ENCODE results near the gene DLG2. TPM values are rescaled to one million over a fixed set of nuclear protein-coding genes. Genes with fewer than 3 reads are reported as not detected.

DLG2 gene
- total RNA-seq, 2 experiments from 2014 or later = 2.0 to 2.1 TPM

DNA sequence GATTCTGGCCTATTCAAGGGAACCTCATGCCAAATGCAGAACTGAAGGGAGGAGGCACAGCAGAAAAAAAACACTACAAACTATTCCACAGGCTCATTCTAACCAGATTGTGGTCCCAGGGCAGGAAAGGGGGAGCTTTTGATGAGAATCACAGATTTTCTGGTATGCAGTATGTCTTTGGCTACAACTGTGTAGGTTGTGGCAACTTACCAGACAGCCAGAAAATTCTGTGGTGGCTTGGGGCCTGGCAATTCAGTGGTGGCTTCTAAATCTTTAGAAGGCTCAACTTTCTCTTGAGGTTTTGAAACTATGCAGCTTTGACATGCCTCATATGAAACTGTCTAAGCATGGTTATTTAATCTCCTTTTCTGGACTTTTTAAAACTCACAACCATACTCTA lies 1490.2 kb downstream of the DLG2 start:
- no peaks in the 10 kb centered on the region for H3K36me3 ChIP-seq (ENCODE audit: insufficient read depth, low read length)
- ChIA-PET CTCF (no interaction called here), POLR2A (no interaction called here)
- Mint-ChIP-seq H3K4me3 (no peak overlapping the region), H3K27me3 (no peaks in the 10 kb centered on the region), H3K4me1 (ENCODE audit: low read depth) (no peaks in the 10 kb centered on the region), H3K36me3 (ENCODE audit: low read depth) (no peaks in the 10 kb centered on the region), H3K27ac (no peak overlapping the region), H3K9me3 (peaks cover 15% of the 10 kb centered on the region)
- intact Hi-C loops (cut with DNase I, micrococcal nuclease) = no loop called here
- ATAC-seq (ENCODE audit: poor library complexity) = no peak
- no peak overlapping the region for H3K27ac ChIP-seq (ENCODE audit: low read depth in 1 of 2, low read length in 2 of 2)
- H3K9me3 ChIP-seq (ENCODE audit: control insufficient read depth in 1 of 2, insufficient read depth in 1 of 2, low read length in 2 of 2) = peaks cover 0 to 4% of the 10 kb centered on the region in 2 experiments
- H3K27me3 ChIP-seq (ENCODE audit: control insufficient read depth in 1 of 2, insufficient read depth in 2 of 2, low read length in 2 of 2) = no peaks in the 10 kb centered on the region
- no peak for DNase-seq
- no peak overlapping the region for H3K4me3 ChIP-seq (ENCODE audit: low read length)
- TF ChIP-seq, protein P1, sequence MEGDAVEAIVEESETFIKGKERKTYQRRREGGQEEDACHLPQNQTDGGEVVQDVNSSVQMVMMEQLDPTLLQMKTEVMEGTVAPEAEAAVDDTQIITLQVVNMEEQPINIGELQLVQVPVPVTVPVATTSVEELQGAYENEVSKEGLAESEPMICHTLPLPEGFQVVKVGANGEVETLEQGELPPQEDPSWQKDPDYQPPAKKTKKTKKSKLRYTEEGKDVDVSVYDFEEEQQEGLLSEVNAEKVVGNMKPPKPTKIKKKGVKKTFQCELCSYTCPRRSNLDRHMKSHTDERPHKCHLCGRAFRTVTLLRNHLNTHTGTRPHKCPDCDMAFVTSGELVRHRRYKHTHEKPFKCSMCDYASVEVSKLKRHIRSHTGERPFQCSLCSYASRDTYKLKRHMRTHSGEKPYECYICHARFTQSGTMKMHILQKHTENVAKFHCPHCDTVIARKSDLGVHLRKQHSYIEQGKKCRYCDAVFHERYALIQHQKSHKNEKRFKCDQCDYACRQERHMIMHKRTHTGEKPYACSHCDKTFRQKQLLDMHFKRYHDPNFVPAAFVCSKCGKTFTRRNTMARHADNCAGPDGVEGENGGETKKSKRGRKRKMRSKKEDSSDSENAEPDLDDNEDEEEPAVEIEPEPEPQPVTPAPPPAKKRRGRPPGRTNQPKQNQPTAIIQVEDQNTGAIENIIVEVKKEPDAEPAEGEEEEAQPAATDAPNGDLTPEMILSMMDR (IDR thresholded peaks at IDR 0.05) = no peak
- H3K4me1 ChIP-seq (ENCODE audit: insufficient read depth, low read length) = no peaks in the 10 kb centered on the region

DNA sequence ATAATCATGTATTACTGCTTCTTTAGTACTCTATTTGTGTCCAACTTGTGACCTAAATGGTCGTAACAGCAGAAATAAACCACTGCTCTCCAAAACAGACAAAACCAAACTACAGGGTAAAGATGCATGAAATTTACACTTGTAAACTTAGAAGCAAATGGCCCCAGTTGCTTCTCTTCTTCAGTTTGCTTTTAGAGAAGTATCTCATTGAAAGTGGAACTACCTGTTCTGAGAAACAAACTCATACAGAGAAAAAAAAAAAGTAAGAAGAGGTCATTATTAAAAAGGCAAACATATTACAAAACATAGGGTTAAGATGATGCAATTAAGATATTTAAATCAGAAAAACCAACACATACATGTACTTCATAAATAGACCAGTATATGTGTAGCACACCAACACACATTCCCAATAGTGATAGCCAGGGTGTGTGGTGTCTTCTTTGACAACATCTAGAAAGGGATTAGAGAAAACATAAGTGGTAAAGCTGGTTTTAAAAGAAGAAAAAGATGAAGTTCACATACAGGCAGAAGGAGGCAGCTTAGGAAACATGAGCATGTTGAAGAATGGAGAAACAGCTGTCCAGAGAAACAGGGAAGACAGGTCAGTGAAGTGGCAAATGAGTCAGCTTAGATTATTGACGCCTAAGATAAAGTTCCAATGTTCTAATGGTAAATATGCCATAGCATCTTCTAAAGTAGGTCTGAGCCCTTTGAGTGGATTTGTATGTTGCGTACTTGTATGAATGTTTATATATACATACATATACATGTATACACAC lies 1496.3 kb downstream of the DLG2 start:
- H3K4me3 Mint-ChIP-seq = no peak overlapping the region
- no peaks in the 10 kb centered on the region for H3K4me1 Mint-ChIP-seq (ENCODE audit: low read depth)
- POLR2A ChIA-PET = no interaction called here
- Histone ChIP-seq H3K27me3 (ENCODE audit: control insufficient read depth in 1 of 2, insufficient read depth in 2 of 2, low read length in 2 of 2) (no peaks in the 10 kb centered on the region), H3K4me1 (ENCODE audit: insufficient read depth, low read length) (no peaks in the 10 kb centered on the region), H3K9me3 (ENCODE audit: control insufficient read depth in 1 of 2, insufficient read depth in 1 of 2, low read length in 2 of 2) (no peaks in the 10 kb centered on the region), H3K4me3 (ENCODE audit: low read length) (no peak overlapping the region), H3K27ac (ENCODE audit: low read depth in 1 of 2, low read length in 2 of 2) (no peak overlapping the region), H3K36me3 (ENCODE audit: insufficient read depth, low read length) (no peaks in the 10 kb centered on the region)
- no peak overlapping the region for H3K27ac Mint-ChIP-seq
- no peaks in the 10 kb centered on the region for H3K36me3 Mint-ChIP-seq (ENCODE audit: low read depth)
- TF ChIP-seq, protein P1 (IDR thresholded peaks at IDR 0.05) = no peak
- H3K9me3 Mint-ChIP-seq = peaks cover 16% of the 10 kb centered on the region
- intact Hi-C loops (cut with DNase I, micrococcal nuclease) = no loop called here
- no peaks in the 10 kb centered on the region for H3K27me3 Mint-ChIP-seq
- CTCF ChIA-PET = no interaction called here
- no peak for ATAC-seq (ENCODE audit: poor library complexity)
- no peak for DNase-seq

DNA sequence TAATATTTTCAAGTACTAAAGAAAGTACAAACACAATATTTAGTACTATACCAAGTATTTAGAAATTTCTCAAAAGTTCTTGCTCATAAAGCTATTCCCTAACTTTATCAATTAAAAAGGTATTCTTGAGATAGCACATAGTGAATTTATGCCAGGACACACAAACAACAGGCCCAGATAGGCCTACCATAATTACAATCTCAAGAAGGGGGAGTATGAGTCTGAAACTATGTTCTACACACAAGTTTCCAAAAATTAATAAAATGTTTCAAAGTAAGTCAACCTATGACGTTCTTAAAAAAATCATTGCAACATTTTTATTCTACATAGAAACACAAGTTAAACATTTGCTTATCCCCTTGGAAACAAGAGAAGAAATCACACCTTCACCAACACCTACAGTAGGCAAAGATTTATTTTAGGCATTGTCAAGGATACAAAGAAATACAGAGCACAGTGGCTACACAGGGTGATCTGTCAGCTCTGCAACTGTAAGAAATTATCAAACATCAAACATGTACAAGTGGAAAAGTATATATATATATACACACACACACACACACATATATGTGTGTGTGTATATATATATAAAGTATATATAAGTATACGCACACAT lies 1497.1 kb downstream of the DLG2 start:
- H3K4me3 Mint-ChIP-seq = no peak overlapping the region
- TF ChIP-seq, protein P1 (IDR thresholded peaks at IDR 0.05) = no peak
- no peaks in the 10 kb centered on the region for H3K27me3 Mint-ChIP-seq
- POLR2A ChIA-PET = no interaction called here
- Histone ChIP-seq H3K27me3 (ENCODE audit: control insufficient read depth in 1 of 2, insufficient read depth in 2 of 2, low read length in 2 of 2) (no peaks in the 10 kb centered on the region), H3K9me3 (ENCODE audit: control insufficient read depth in 1 of 2, insufficient read depth in 1 of 2, low read length in 2 of 2) (peaks cover 0 to under 1% of the 10 kb centered on the region in 2 experiments), H3K4me1 (ENCODE audit: insufficient read depth, low read length) (no peaks in the 10 kb centered on the region), H3K27ac (ENCODE audit: low read depth in 1 of 2, low read length in 2 of 2) (no peak overlapping the region), H3K4me3 (ENCODE audit: low read length) (no peak overlapping the region), H3K36me3 (ENCODE audit: insufficient read depth, low read length) (no peaks in the 10 kb centered on the region)
- DNase-seq (no peak), ATAC-seq (ENCODE audit: poor library complexity) (no peak)
- intact Hi-C loops (cut with DNase I, micrococcal nuclease) = no loop called here
- no peaks in the 10 kb centered on the region for H3K4me1 Mint-ChIP-seq (ENCODE audit: low read depth)
- no peak overlapping the region for H3K27ac Mint-ChIP-seq
- no peaks in the 10 kb centered on the region for H3K36me3 Mint-ChIP-seq (ENCODE audit: low read depth)
- peaks cover 11% of the 10 kb centered on the region for H3K9me3 Mint-ChIP-seq
- CTCF ChIA-PET = no interaction called here
